Brain microvascular endothelial cell (primary cell): ENCODE results near the gene MRI1.
"Not testable (repeated sequence)": the region's sequence is repeated elsewhere in the genome, so short reads cannot be mapped to it uniquely, and the experiment has no call there.

Experiments used
- DNase-seq: peaks from one replicate; pipeline ENCODE4 v3.0.0-alpha.2; 2020
- H3K27ac ChIP-seq: fragments of 250-450 bp; sonication (Bioruptor Pico); 2 replicates; pipeline ENCODE4 v1.5.1; 2020; ENCODE audit warnings: mild to moderate bottlenecking, moderate library complexity
- H3K27me3 ChIP-seq: fragments of 250-450 bp; sonication (Bioruptor Pico); replicated peaks from 2 replicates; pipeline ENCODE4 v1.5.1; 2020; ENCODE audit warnings: mild to moderate bottlenecking
- H3K36me3 ChIP-seq: fragments of 250-450 bp; sonication (Bioruptor Pico); replicated peaks from 2 replicates; pipeline ENCODE4 v1.5.1; 2020; ENCODE audit warnings: mild to moderate bottlenecking
- H3K4me3 ChIP-seq: 2 replicates; pipeline ENCODE4 v1.5.1; 2011; ENCODE audit warnings: low read depth, mild to moderate bottlenecking, control low read depth, low read length, moderate library complexity
- CTCF ChIP-seq: IDR thresholded peaks from 2 replicates; pipeline ENCODE4 v1.5.1; 2011; ENCODE audit warnings: low read depth, mild to moderate bottlenecking, moderate library complexity, low read length, control low read depth, inconsistent platforms; ENCODE audit errors: missing control alignments
- in situ Hi-C: cut with HindIII; loops from 2 replicates; pipeline ENCODE4 v1.10.0; 2017; ENCODE audit warnings: low sequenced_read_pairs, low pct_ligation_motif_present

The MRI1 gene

GRCh38 chr19:13741893-13742292, 22.4 kb upstream of the MRI1 start:
- no peaks in the 10 kb centered on the region for H3K27me3 ChIP-seq
- TF ChIP-seq CTCF, result no peak
- DNase-seq, result no peak
- no peak overlapping the region for H3K4me3 ChIP-seq
- in situ Hi-C loops, result no loop called here
- H3K27ac ChIP-seq, result no peak overlapping the region
- H3K36me3 ChIP-seq, result no peaks in the 10 kb centered on the region

GRCh38 chr19:13742756-13743155, 21.6 kb upstream of the MRI1 start:
- DNase-seq, result no peak
- H3K27me3 ChIP-seq, result no peaks in the 10 kb centered on the region
- H3K27ac ChIP-seq, result no peak overlapping the region
- TF ChIP-seq CTCF, result no peak
- no peak overlapping the region for H3K4me3 ChIP-seq
- in situ Hi-C loops, result no loop called here
- no peaks in the 10 kb centered on the region for H3K36me3 ChIP-seq

- Histone ChIP-seq H3K4me3 (no peak overlapping the region), H3K27ac (no peak overlapping the region), H3K27me3 (no peaks in the 10 kb centered on the region), H3K36me3 (no peaks in the 10 kb centered on the region)
- TF ChIP-seq CTCF, result no peak
- DNase-seq, result no peak
- in situ Hi-C loops, result no loop called here
These were observed 20.1 kb upstream of the MRI1 start for GRCh38 chr19:13744174-13744573.

- Histone ChIP-seq H3K27me3 (no peaks in the 10 kb centered on the region), H3K4me3 (peak overlapping the region; percentile 81), H3K27ac (no peak overlapping the region), H3K36me3 (no peaks in the 10 kb centered on the region)
- in situ Hi-C loops, result no loop called here
- no peak for DNase-seq
- TF ChIP-seq CTCF, result no peak
These were observed 17.2 kb upstream of the MRI1 start for GRCh38 chr19:13747098-13747453.

GRCh38 chr19:13748169-13748828, 16.0 kb upstream of the MRI1 start:
- TF ChIP-seq CTCF, result no peak
- peak; percentile 42 for DNase-seq
- Histone ChIP-seq H3K36me3 (peaks cover 2% of the 10 kb centered on the region), H3K4me3 (peak overlapping the region; percentile 81), H3K27me3 (no peaks in the 10 kb centered on the region), H3K27ac (peak overlapping the region; percentile 89)
- in situ Hi-C loops, result no loop called here

- in situ Hi-C loops, result no loop called here
- no peak for DNase-seq
- no peak overlapping the region for H3K4me3 ChIP-seq
- H3K27me3 ChIP-seq, result no peaks in the 10 kb centered on the region
- no peak overlapping the region for H3K27ac ChIP-seq
- no peak for TF ChIP-seq CTCF
- H3K36me3 ChIP-seq, result peaks cover 25% of the 10 kb centered on the region
These were observed 12.9 kb upstream of the MRI1 start for GRCh38 chr19:13751436-13751835.

GRCh38 chr19:13753622-13754021, 10.7 kb upstream of the MRI1 start:
- DNase-seq, H3K27me3 ChIP-seq, H3K27ac ChIP-seq, H3K4me3 ChIP-seq, in situ Hi-C loops: not testable (repeated sequence)
- peaks cover 42% of the 10 kb centered on the region for H3K36me3 ChIP-seq
